ENCODE data around the gene THBS3.

DNA sequence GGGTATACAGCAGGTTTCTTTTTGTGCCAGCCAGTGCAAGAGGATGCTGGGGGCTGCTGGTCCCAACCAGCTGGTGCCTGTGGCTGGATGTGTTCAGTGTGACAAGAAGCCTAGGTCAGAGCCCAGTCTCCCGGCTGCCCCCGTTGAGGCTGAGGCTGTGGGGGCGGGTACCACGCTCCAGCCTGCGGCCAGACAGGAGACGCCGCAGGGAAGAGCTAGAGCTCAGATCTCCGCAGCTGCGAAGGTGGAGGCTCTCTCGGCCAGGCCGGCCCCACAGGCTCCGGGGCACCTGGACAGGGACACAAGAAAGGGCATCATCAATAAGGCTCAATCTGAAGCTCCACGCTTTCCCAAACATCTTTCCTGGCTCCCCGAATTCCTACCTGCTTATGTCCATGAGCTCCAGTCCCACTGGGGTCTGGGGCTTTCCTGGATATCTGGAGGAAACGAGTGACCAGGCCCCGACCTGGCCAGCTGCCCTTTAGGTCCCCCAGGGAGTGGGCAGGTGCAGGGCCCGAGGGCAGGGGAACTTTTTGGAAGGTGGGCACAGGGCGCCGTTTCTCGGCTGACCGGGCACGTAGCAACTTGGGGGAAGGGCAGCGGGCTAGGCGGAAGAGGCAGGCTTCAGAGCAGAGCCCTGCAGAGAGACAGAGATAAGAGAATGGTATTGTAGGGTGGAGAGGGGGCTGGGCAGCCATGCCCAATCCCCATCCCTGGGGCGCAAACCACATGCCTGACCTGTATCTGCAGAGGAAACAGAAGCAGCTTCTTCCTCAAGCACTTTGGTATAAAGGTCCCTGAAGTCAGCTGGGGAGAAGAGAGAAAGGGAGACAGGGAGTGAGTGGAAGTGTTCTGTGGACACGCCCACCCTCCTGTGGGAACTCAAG is 40.2 kb upstream of the THBS3 start:
- TF ChIP-seq, protein P1, sequence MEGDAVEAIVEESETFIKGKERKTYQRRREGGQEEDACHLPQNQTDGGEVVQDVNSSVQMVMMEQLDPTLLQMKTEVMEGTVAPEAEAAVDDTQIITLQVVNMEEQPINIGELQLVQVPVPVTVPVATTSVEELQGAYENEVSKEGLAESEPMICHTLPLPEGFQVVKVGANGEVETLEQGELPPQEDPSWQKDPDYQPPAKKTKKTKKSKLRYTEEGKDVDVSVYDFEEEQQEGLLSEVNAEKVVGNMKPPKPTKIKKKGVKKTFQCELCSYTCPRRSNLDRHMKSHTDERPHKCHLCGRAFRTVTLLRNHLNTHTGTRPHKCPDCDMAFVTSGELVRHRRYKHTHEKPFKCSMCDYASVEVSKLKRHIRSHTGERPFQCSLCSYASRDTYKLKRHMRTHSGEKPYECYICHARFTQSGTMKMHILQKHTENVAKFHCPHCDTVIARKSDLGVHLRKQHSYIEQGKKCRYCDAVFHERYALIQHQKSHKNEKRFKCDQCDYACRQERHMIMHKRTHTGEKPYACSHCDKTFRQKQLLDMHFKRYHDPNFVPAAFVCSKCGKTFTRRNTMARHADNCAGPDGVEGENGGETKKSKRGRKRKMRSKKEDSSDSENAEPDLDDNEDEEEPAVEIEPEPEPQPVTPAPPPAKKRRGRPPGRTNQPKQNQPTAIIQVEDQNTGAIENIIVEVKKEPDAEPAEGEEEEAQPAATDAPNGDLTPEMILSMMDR (conservative IDR thresholded peaks at IDR 0.05; ENCODE audit: low read length): no peak
- no peak for TF ChIP-seq EZH2phosphoT487 (IDR thresholded peaks at IDR 0.05; ENCODE audit: borderline replicate concordance)

Data from Loucy (cell line).